HG03575 (cell line): ENCODE measurements around the gene PPHLN1.
"Not testable (repeated sequence)": the region's sequence is repeated elsewhere in the genome, so short reads cannot be mapped to it uniquely, and the experiment has no call there.

ENCODE experiments used
- ATAC-seq: cut with Tn5 transposase; IDR thresholded peaks from one replicate; pipeline ENCODE4 v1.9.1; 2021; ENCODE audit not compliant: unreplicated experiment, insufficient number of reproducible peaks, low FRiP score; ENCODE audit errors: extremely low read depth

PPHLN1 gene

DNA sequence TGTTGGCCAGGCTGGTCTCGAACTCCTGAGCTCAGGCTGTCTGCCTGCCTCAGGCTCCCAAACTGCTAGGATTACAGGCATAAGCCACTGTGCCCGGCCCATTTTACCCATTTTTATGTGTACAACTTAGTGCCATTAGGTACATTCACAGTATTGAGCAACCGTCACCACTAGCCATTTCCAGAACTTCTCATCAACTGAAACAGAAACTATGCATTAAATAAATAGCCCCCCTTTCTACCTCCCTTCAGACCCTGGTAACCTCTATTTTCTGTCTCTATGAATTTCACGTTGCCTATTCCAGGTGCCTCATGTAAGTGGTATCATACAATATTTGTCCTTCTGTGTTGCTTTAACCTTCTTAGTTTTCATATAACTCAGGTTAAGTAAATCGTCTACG, 16.0 kb upstream of the PPHLN1 start:
- ATAC-seq: no peak

DNA sequence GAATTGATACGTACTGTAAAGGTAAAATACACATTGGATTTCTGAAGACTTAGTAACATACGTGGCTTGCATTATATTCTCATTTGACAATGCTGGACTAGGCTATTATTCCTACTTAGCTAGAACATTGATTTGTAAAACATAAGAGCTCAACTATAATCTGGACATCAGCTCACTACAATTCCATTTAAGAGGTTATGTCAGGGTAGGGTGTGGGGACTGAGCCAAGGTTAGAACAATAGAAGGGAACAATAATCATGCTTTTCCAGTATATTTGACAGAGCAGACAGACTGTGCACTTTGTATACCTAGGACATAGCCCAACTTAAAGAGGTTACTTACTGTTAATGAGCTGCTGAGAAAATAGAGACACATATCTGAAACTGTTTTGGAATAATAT, 10.9 kb upstream of the PPHLN1 start:
- ATAC-seq: no peak

DNA sequence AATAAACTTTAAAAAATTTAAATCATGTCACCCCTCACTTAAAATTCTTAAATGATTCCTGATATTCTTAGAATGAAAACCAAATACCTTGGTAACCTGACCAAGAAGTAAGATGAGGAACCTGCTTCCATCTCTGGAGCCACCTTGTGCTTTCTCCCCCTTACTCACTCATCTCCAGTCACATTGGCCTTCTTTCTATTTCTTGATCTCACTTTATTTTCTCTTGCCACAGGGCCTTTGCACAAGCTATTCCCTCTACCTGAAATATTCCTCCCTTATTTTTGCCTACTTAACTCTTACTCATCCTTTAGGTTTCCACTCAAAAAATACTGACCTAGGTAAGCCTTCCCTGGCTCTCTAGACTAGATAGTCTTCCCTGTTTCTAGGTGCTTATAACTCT, 5.2 kb upstream of the PPHLN1 start:
- no peak for ATAC-seq

DNA sequence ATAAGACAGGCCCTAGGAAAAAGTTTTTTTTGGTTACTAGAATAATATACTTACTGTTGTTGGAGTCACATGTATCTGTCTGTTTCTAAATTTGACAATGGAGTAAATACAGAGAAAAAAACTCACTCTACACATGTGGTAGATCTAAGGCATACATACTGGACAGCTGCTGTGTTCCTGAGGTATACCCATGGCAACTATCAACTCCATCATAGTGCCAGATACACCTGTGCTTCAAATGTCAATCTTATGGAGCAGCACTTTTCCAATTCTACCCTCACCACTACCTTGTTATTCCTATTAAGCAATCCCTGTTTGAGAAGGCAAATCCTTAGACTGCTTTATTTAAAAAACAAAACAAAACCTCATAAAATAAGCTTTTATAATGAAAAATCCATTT, 3.4 kb upstream of the PPHLN1 start:
- no peak for ATAC-seq

DNA sequence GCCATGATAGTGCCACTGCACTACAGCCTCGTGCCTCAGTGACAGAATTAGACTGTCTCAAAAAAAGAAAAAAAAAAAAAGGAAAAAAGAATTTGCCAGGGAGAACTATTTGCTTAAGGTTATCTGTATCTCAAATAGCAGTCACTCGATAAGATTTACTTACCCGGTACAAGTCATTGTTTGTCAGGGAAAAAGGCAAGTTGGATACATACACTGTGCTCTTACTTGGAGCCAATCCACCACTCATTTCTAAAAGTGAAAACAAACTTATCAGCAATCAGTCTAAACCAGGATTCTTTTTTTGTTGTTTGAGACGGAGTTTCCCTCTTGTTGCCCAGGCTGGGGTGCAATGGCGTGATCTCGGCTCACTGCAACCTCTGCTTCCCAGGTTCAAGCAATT, 2.1 kb upstream of the PPHLN1 start:
- no peak for ATAC-seq

DNA sequence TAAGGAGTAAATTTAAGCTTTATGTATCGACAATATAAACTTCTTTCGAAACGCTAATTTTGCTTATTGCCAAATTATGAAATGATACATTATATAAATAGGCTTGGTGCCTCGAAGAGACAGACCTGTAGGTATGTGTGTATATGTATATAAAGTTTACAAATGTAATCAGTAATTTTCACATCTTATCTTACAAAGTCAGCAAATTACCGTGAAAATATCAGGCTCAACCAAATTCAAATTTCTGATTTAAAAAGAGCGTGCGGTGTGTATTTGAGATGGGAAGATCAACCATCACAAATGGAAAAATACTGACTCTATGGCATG, 678 bp upstream of the PPHLN1 start:
- no peak for ATAC-seq

DNA sequence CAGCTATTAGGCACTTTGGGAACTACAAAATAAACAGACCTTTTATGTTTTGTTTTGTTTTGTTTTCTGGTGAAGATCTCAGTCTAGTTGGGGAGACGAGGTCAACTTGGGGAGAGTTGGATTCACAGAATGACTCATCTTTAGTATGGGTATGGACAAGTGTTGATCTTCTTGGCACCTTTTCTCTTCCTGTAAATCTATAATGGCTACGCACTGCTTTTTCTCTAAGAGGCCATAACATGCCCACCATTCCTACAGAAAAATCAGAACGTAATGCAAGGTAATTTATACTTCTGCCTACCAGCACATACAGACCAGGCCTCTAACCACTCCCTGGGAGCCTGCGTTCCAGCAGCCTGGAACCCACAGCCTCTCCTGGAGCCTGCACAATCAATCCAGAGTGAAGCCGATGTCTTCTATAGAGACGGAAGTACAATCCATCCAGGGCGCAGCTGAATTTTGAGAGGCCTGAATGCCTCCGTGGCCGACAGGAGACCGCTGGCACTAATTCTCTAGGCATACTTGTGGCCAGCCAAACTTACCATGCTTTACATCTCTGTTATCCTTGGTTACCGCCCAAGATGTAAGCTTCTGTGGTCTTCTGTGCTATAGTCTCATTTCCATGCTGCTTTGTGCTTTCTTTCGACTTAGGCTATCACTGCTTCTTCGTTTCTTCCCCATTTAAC, 717 bp downstream of the PPHLN1 start:
- ATAC-seq: no peak

DNA sequence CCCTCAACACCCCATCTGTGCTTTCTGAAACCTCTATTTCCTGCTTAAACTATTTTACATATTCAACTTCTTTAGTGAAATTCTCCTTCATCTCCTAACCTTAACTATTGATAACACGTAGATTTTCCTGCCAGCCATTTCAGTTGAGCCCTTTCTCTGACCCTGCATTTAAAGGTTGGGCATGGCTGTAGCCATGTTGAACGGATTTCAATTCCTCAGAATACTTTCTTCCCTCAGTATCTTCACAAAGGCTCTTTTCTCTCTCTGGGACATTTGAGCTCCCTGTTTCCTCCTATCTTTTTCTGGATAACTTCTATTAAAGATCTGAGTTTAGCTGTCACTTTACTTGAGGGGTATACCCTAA, 1.2 kb downstream of the PPHLN1 start:
- no peak for ATAC-seq

DNA sequence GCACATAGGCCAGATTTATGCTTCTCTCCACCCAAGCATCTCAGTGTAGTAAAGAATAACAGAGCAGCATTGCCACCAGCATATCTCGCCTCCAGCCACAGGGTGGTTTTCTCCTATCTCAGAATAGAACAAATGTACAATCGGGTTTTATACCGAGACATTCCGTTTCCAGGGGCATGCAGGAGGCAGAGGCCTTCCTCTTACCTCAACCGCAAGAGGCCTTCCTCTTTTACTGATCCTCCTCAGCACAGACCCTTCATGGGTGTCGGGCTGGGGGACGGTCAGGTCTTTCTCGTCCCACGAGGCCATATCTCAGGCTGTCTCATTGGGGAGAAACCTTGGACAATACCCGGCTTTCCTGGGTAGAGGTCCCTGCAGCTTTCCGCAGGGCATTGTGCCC, 4.1 kb downstream of the PPHLN1 start:
- ATAC-seq: not testable (repeated sequence)

DNA sequence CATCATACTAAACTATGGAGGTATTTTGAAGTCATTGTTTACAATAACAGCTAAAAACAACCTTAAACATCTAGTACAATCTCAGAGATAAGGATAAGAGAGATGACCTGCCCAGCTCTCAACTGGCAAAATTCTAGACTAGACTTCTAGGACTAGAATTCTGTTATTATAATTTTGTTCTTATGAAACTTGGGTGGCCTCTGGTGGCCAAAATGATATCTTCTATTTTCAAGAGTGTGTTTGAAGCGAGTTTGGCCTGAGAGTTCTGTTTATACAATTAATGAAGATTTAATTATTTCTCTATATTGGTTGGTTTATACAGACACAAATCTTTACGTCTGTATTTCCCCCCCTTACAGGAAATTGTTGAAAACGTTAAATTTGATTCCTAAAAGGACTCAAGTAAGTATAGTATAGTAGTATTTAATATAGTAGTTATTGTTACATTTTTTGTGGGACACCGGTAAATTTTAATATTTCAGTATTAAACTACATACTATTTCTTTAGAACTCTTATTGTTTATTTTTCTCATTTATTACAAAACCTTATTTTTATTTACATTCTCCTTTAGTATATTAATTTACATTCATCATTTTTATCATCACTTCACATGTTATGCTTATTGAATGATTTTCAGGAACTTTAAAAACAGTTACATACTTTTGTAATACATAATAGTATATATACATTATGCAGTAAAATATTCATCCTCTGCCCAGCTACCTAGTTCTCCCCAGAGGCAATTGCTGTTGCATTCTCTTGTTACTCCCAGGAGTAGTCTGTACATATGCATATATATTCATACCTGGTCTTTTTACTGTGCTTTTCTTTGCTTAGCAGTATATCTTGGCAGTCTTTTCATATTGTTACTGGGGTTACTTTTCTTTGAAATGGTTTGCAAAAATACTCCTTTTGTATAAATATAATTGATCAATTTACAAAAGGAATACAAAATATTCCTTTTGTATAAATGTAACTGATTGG, 6.6 kb downstream of the PPHLN1 start:
- ATAC-seq: no peak

DNA sequence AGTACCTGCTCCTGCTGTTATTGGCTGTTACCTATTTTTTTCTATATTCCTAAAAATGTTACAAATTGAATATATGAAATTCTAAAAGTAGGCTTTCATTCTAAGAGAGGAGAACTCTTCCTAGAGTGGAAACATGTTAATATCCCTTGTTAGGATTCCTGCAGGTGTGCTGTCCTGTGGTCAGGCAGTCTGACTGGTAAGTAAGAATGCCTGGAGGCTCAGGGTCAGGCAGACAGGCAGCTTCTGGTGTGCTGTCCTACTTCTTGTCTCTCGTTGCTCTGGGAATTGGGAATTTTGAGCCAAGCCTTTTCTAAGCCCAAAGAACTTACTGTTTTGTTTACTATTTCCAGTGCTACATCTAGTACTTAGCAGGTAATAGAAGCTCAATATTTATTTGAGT, 10.3 kb downstream of the PPHLN1 start:
- no peak for ATAC-seq

DNA sequence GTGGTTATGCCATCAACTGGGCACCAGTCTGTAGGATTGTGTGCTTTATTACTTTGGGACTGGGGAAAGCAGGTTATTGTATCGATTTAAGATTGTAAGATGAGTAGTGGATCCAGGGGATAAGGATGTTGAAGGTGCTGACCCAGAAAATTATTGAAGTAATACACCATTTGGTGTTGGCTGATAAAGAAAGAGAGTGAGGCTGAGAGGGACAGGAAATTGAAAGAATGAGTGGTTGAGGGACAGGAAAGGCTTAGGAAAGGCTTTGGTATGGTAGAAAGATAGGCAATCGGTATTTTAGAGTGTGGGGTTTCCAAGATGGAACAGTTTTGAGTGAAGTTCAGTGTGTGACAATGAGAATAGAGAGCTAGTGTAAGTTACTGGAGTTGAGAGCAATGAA, 12.3 kb downstream of the PPHLN1 start:
- no peak for ATAC-seq

DNA sequence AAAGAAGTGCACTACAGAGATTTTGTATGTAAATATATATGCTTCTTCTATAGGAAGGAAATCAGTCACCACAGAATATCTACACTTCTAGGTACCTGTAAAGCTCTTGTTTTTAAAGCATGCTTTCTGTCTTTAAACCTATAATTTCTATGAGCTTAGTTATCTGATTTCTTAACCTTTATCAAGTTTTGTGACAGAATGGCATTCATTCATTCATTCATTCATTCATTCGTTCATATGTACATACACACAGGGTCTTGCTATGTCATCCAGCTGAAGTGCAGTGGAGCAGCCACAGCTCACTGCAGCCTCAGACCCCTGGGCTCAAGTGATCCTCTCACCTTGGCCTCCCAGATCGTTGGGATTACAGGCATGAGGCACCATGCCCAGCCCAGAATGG, 16.1 kb downstream of the PPHLN1 start:
- no peak for ATAC-seq

DNA sequence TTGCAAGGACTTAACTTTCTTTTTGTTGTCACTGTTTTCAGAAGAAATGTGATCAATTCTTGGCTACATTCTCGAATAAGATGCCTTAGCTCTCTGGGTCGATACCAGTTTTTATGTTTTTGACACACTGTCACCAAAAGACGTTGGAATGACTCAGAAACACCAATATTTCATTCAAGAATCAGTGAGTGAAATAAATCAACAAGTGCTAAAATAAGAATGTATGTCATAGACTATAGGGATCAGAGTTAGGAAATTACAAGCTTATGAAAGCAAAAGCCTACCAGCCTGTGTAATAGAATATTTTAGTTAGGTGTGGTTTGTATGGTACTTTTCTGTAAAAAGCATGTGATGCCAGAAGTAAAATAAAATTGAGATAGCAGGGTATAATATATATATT, 17.8 kb downstream of the PPHLN1 start:
- no peak for ATAC-seq

DNA sequence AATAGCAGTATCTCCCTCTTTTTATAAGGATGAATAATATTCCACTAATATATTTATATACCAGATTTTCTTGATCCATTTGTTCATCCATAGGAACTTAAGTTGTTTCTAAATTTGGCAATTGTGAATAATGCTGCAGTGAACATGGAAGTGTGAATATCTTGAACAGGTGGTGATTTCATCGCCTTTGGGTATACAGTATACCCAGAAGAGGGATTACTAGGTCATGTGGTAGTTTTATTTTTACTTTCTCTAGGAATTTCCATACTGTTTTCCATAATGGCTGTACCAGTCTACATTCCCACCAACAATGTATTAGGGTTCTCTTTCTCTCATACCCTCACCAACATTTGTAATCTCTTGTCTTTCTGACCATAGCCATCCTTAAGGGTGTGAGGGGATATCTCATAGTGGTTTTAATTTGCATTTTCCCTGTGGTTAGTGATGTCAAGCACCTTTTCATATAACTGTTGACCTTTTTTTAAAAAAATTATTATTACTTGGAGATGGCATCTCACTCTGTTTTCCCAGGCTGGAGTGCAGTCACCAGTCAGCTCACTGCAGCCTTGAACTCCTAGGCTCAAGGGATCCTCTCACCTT, 20.5 kb downstream of the PPHLN1 start:
- ATAC-seq: no peak

DNA sequence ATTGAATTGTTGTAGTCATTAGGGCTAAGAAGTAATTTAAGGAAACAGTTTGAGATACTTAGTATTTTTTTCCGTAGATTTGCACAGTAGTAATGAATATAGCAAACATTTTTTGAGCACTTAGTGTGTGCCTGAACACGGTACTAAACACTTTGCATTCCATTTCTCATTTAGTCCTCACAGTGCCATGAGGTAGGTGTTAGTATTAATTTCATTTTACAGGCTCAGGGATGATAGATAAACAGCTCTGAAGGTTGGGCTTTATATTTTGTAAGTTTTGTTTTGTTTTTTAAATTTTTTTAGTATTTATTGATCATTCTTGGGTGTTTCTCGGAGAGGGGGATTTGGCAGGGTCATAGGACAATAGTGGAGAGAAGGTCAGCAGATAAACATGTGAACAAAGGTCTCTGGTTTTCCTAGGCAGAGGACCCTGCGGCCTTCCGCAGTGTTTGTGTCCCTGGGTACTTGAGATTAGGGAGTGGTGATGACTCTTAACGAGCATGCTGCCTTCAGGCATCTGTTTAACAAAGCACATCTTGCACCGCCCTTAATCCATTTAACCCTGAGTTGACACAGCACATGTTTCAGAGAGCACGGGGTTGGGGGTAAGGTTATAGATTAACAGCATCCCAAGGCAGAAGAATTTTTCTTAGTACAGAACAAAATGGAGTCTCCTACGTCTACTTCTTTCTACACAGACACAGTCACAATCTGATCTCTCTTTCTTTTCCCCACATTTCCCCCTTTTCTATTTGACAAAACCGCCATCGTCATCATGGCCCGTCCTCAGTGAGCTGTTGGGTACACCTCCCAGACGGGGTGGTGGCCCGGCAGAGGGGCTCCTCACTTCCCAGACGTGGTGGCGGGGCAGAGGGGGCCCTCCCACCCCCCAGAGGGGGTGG, 23.4 kb downstream of the PPHLN1 start:
- ATAC-seq: not testable (repeated sequence)

DNA sequence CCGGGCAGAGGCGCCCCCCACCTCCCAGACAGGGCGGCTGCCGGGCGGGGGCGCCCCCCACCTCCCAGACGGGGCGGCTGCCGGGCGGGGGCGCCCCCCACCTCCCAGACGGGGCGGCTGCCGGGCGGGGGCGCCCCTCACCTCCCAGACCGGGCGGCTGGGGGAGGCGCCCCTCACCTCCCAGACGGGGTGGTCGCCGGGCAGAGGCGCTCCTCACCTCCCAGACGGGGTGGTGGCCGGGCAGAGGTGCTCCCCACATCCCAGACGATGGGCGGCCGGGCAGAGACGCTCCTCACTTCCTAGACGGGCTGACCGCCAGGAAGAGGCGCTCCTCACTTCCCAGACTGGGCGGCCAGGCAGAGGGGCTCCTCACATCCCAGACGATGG, 24.0 kb downstream of the PPHLN1 start:
- not testable (repeated sequence) for ATAC-seq

DNA sequence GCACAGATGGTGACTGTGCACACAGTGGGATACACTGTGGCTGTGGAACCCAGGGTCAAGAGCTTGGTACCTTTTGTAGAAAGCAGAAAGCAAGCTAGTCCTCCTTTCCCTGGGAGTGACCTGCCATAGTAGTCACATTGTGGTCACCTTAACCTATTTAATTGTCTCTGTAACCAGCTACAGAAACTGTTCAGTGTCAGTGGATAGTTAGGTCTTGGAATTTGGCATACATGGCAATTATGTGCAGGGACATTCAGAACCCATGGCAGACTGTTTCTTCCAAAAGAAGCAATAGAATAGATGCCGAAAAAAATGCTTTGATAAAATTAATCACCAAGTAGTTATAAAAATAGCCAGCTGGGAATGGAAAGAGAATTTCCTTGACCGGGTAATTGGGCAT, 30.4 kb downstream of the PPHLN1 start:
- ATAC-seq: no peak

DNA sequence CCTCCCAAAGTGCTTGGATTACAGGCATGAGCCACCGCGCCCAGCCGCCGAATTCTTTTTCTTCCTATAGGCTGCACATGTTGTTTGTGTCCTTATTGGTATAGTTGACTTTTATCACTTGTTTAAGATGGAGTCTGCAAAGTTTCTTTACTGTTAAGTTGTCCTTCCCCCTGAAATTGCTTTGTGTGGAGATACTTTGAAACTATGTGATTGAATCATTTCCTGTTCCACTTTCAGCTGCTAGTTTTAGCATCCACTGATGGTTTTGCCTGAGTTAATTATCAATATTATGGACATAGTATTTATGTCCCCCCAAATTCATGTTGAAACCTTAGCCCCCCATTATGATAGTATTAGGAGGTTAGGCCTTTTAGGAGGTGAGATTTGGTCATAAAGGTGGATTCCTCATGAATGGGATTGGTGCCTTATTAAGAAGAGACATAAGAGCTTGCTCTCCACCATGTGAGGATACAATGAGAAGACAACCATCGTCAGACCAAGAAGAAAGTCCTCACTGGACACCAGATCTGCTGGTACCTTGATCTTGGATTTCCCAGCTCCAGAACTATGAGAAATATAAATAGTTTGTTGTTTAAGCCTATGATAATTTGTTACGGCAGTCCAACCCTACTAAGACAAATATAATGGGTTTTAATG, 34.9 kb downstream of the PPHLN1 start:
- ATAC-seq: no peak
